ENCODE data around the gene SPINK1.

The SPINK1 gene

DNA sequence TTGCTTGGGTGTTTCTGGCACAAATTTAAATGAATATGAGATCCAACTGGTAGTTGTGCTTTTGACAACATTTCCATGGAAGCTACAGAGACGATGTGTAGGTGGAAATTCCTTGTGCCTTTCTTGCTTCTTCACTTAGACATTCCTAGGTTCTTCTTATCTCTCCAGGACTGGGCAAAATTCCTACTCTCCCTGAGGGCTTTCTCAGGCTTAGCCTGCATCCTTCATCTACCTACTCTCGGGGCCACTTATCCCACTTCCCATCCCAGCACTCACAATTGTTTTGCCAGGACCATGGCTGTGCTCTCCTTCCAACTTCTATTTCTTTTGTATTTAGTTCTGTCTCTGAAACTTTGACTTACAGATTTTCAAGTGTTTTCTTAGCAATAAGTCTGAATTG, 17.8 kb upstream of the SPINK1 start:
- no peaks in the 10 kb centered on the region for H3K9me3 Mint-ChIP-seq

DNA sequence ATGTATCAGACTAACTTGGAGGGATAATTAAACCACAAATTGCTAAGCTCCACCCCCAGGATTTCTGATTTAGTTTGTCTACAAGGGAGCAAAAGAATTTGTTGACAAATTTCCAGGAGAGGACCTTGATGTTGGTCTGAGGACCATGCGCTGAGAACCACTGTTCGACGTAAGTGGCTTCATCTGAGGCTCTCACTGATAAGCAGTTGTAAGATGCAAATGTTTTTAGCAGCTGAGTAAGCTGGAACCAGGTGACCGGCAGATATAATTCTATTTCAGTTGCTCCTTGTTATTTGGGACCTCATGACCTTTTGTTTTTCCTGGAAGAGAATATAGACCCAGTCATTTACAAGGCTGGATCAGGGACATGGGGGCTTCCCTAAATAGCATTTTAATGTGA, 14.1 kb upstream of the SPINK1 start:
- Mint-ChIP-seq H3K36me3 (ENCODE audit: low read depth) (no peaks in the 10 kb centered on the region), H3K27ac (no peak overlapping the region), H3K4me1 (no peaks in the 10 kb centered on the region), H3K27me3 (ENCODE audit: low read depth) (peaks cover 5% of the 10 kb centered on the region), H3K9me3 (no peaks in the 10 kb centered on the region), H3K4me3 (no peak overlapping the region)
- TF ChIP-seq, protein P1, sequence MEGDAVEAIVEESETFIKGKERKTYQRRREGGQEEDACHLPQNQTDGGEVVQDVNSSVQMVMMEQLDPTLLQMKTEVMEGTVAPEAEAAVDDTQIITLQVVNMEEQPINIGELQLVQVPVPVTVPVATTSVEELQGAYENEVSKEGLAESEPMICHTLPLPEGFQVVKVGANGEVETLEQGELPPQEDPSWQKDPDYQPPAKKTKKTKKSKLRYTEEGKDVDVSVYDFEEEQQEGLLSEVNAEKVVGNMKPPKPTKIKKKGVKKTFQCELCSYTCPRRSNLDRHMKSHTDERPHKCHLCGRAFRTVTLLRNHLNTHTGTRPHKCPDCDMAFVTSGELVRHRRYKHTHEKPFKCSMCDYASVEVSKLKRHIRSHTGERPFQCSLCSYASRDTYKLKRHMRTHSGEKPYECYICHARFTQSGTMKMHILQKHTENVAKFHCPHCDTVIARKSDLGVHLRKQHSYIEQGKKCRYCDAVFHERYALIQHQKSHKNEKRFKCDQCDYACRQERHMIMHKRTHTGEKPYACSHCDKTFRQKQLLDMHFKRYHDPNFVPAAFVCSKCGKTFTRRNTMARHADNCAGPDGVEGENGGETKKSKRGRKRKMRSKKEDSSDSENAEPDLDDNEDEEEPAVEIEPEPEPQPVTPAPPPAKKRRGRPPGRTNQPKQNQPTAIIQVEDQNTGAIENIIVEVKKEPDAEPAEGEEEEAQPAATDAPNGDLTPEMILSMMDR (IDR thresholded peaks at IDR 0.05; ENCODE audit: unreplicated experiment in 3 of 3): no peak

More for the DNA sequence above, 17.8 kb upstream of the SPINK1 start:
- Mint-ChIP-seq H3K36me3 (ENCODE audit: low read depth) (no peaks in the 10 kb centered on the region), H3K4me3 (no peak overlapping the region), H3K27me3 (ENCODE audit: low read depth) (peaks cover 5% of the 10 kb centered on the region), H3K27ac (no peak overlapping the region), H3K4me1 (no peaks in the 10 kb centered on the region)
- TF ChIP-seq, protein P1 (IDR thresholded peaks at IDR 0.05; ENCODE audit: unreplicated experiment in 3 of 3): no peak

DNA sequence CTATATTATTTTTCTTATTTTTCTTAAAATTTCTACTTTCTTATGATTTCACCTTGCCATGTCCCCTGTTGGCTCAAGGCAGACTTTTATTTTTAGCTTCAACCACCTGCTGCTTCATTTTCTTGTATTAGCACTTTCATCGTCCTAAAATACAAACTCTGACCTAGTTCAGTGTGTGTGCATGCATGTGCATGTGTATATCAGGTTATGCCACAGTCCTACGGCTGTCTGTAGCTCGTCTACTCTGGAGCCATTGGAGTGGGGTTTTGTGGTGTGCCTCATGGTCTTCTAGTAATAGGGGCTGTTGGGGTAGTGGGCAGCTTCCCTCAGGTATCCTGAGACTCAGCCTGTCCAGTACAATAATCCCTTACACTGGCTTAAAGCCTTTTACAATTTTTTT, 13.4 kb upstream of the SPINK1 start:
- Mint-ChIP-seq H3K4me3 (no peak overlapping the region), H3K27ac (no peak overlapping the region), H3K27me3 (ENCODE audit: low read depth) (peaks cover 5% of the 10 kb centered on the region), H3K36me3 (ENCODE audit: low read depth) (no peaks in the 10 kb centered on the region), H3K9me3 (no peaks in the 10 kb centered on the region), H3K4me1 (no peaks in the 10 kb centered on the region)
- TF ChIP-seq, protein P1 (IDR thresholded peaks at IDR 0.05; ENCODE audit: unreplicated experiment in 3 of 3): no peak

DNA sequence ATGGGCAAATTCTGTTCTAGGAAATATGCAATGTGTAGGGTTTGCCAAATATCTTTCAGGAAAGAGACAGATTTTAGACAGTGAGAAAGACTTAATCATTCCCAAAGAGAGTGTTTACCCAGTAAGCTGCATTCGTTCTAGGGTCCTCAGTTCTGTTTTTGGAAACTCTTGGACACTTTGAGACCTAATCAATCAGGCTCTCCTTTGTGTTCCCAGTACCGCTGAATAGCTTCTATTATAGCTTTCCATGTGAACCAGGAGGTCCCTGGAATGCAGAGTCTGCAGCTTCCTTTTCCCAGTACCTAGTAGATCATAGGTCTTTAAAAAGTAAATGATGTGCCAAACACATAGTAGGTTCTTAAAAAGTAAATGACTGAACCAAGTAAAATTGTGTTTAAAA, 11.4 kb upstream of the SPINK1 start:
- Mint-ChIP-seq H3K36me3 (ENCODE audit: low read depth) (no peaks in the 10 kb centered on the region), H3K4me1 (no peaks in the 10 kb centered on the region), H3K4me3 (no peak overlapping the region), H3K27ac (no peak overlapping the region), H3K27me3 (ENCODE audit: low read depth) (no peaks in the 10 kb centered on the region), H3K9me3 (no peaks in the 10 kb centered on the region)
- TF ChIP-seq, protein P1 (IDR thresholded peaks at IDR 0.05; ENCODE audit: unreplicated experiment in 3 of 3): no peak

DNA sequence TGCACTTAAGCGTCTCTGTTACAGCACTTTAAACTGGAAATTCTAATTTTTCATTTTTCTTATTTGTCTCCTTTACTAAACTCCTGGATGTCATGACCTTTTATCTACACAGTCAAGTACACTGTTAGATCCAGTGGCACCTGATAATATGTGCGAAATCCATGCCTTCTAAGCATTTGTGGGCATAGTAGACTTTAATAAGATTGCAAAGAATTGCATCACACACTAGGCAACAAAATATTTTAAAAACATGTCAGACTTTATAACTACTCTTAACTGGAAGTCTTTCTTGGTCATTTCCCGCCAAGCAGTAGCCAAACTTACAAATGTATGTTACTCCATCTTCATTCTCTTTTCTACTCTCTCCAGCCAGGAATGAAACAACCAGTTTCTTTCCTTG, 5.0 kb upstream of the SPINK1 start:
- no peaks in the 10 kb centered on the region for H3K4me1 Mint-ChIP-seq
- TF ChIP-seq, protein P1 (IDR thresholded peaks at IDR 0.05; ENCODE audit: unreplicated experiment in 3 of 3): no peak

DNA sequence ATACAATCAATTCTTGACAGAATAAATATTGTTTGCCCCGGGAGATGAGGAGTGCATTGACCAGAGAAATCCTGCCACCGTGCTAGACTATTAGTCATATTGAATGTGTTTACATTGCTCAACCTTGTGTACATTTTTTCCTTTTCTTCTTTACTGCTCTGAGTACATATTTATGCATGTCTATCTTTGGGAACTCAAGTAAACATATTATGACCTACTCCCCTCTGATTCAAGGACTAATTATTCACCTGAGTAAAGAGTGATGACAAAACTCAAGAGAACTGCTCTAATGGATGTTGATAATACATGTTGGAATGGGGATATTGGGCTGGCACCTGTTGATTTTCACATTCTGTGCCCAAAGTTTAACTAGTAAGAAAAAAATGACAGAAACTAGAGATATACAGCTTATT, 3.9 kb upstream of the SPINK1 start:
- H3K27ac Mint-ChIP-seq: no peak overlapping the region
- H3K9me3 Mint-ChIP-seq: no peaks in the 10 kb centered on the region
- no peaks in the 10 kb centered on the region for H3K36me3 Mint-ChIP-seq (ENCODE audit: low read depth)
- H3K4me1 Mint-ChIP-seq: no peaks in the 10 kb centered on the region
- H3K4me3 Mint-ChIP-seq: no peak overlapping the region
- TF ChIP-seq, protein P1 (IDR thresholded peaks at IDR 0.05; ENCODE audit: unreplicated experiment in 3 of 3): no peak
- H3K27me3 Mint-ChIP-seq (ENCODE audit: low read depth): peaks cover 4% of the 10 kb centered on the region

More for the DNA sequence above, 5.0 kb upstream of the SPINK1 start:
- no peaks in the 10 kb centered on the region for H3K36me3 Mint-ChIP-seq (ENCODE audit: low read depth)
- H3K4me3 Mint-ChIP-seq: no peak overlapping the region
- H3K27me3 Mint-ChIP-seq (ENCODE audit: low read depth): peaks cover 4% of the 10 kb centered on the region
- H3K27ac Mint-ChIP-seq: no peak overlapping the region
- H3K9me3 Mint-ChIP-seq: no peaks in the 10 kb centered on the region

All from nephron (organoid).